D341Med (cell line): Measurements from ENCODE around the gene EPHA8.
A peak's percentile ranks its signal among the peaks of the same experiment; 100 is the strongest.

Source experiments
- DNase-seq: peaks from one replicate; pipeline ENCODE4 v3.0.0; 2012; ENCODE audit warnings: low spot score

The EPHA8 gene

GRCh38 chr1:22536506-22536905, 26.8 kb upstream of the EPHA8 start:
- no peak for DNase-seq

DNA sequence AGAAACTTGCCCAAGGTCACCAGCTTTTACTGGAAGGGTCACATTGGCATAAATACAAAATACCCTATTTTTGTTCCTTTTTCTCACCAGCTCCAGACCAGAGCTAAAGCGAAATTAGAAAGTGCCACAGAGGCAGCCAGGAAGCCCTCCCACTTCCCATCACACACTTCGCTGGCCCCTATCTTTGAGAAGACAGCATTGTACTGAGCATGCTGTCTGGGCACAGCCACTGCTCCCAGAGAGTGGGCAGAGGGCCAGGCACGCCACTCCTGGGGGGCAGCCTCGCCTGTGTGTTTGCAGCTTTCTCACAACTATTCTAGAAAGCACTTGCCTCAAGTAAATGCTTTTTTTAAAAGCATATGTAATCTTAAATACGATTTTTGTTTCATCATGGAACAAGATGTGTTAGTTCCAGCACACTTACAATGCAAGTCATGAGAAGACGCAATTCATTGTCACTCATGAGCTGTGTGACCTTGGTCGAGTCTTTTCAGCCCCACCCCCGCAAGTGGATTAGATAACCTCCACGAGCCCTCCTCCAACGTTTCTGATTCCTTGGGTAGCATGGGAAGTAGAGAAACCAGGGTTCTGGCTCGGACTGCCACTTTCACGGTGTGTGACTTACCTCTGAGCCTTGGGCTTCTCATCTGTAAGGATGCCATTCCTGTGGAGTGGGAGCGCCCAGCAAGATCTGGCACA, 25.7 kb upstream of the EPHA8 start:
- DNase-seq, result no peak

DNA sequence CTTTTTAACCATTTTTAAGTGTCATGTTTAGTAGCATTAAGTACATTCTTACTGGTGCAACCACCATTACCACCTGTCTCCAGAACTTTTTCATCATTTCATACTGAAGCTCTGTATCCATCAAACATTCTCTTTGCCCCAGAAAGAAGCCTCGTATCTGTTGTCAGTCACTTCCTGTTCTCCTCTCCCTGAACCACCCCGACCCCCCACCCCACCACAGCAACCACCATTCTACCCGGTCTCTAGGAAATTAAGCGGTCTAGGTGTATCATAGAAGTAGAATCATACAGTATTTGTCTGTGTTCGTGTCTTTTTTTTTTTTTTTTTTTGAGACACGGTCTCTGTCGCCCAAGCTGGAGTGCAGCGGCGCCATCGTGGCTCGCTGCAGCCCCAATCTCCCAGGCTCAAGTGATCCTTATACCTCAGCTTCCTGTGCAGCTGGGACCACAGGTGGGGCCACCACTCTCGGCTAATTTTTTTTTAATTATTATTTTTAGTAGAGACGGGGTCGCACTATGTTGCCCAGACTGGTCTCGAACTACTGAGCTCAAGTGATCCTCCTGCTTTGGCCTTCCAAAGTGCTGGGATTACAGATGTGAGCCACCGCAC, 23.7 kb upstream of the EPHA8 start:
- DNase-seq, result no peak

- no peak for DNase-seq
Observed at GRCh38 chr1:22540337-22540736, 23.0 kb upstream of the EPHA8 start.

- DNase-seq, result no peak
Observed at GRCh38 chr1:22542886-22543285, 20.4 kb upstream of the EPHA8 start.

- DNase-seq, result no peak
Observed at GRCh38 chr1:22543679-22544078, 19.6 kb upstream of the EPHA8 start.

- DNase-seq, result no peak
Observed at GRCh38 chr1:22544606-22545005, 18.7 kb upstream of the EPHA8 start.

DNA sequence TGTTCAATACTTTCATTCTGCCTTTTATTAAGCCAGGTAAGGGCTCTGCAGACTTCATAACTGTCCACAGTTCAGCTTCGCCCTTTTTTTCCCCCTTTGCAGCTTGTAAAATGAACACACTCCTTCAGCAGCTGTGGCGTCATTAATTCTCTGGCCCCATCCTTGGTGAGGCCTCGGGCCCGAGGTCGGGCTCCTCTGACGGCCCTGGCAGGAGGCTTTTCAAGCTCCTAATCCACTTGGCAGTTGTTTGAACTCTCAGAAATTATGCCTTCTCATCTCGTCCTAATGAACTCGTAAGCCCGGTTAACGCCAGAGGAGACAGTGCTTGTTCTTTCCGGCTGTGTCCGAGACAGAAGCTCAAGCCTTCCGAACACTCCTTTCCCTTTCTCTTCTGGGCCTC, 18.1 kb upstream of the EPHA8 start:
- no peak for DNase-seq

DNA sequence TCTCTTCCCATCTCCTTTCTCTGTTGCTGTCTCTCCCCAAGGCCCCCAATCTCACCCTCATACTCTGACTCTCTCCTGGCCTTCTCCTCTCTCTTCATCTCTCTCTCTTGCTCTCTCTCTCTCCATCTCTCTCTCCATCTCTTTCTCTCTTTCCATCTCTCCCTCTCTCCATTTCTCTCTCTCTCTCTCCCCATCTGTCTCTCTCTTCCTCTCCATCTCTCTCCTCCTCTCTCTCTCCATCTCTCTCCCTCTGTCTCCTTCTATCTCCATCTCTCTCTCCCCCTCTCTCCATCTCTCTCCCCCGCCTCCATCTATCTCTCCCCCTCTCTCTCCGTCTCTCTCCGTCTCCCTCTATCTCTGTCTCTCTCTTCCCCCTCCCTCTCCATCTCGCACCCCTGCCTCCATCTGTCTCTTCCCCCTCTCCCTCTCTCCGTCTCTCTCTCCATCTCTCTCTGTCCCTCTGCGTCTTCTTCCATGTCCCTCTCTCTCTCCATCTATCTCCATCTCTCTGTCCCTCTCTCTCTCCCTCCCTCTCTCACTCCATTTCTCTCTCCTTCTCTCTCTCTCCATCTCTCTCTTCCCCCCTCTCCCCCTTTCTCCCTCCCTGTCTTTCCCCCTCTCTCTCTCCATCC, 16.0 kb upstream of the EPHA8 start:
- no peak for DNase-seq

DNA sequence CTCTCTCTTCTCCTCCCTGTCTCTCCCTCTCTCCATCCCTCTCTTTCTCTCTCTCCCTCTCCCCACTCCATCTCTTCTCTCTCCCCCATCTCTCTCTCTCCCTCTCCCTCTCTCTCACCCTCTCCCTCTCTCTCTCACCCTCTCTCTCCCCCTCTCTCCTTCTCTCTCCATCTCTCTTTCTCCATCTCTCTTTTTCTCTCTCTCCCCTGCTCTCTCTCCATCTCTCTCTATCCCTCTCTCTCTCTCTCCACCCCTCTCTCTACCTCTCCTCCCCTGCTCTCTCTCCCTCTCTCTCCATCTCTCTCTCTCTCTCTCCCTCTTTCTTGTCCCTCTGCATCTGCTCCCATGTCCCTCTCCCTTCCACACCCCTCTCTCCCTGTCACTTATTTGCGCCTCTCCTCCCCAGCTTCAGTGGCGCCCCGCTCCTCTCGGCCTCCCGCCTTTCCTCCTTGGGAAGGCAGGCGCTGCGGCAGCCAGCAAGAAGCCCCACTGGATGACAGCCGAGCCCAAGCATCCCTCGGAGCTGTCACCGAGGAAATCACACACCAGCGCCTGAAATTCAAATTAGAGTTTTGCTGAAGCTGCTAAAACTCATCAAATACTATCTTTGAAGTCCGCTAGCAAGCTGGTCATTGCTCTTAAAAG, 15.3 kb upstream of the EPHA8 start:
- DNase-seq, result no peak

- no peak for DNase-seq
Observed at GRCh38 chr1:22550021-22550420, 13.3 kb upstream of the EPHA8 start.

- no peak for DNase-seq
Observed at GRCh38 chr1:22551591-22551990, 11.7 kb upstream of the EPHA8 start.

- DNase-seq, result no peak
Observed at GRCh38 chr1:22552021-22552420, 11.3 kb upstream of the EPHA8 start.

GRCh38 chr1:22553104-22553880, 10.0 kb upstream of the EPHA8 start:
- no peak for DNase-seq

DNA sequence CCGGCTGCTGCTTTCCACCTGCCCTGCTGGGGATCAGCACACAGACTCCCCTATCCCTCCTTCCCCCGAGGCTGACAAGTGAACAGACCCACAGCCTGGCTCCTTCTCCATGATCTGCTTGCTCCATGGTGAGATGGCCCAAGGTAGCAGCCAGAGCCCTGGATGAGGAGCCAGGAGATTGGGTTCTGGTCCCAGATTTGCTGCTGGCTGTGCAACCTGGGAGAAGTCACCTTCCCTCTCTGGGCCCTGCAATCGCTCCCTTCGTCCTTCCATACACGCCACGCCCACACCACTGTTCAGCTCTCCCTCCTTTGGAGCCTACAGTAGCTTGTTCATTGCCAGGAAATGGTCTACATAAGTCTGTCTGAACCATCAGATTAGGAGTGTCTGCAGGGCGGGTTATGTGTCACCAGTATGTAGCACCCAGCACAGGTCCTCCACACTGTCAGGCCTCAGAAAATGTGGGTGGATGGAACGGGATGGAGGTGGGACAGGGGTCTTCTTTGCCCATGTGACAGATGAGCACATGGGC, 9.2 kb upstream of the EPHA8 start:
- DNase-seq, result no peak

- DNase-seq, result no peak
Observed at GRCh38 chr1:22555371-22555656, 8.0 kb upstream of the EPHA8 start.

DNA sequence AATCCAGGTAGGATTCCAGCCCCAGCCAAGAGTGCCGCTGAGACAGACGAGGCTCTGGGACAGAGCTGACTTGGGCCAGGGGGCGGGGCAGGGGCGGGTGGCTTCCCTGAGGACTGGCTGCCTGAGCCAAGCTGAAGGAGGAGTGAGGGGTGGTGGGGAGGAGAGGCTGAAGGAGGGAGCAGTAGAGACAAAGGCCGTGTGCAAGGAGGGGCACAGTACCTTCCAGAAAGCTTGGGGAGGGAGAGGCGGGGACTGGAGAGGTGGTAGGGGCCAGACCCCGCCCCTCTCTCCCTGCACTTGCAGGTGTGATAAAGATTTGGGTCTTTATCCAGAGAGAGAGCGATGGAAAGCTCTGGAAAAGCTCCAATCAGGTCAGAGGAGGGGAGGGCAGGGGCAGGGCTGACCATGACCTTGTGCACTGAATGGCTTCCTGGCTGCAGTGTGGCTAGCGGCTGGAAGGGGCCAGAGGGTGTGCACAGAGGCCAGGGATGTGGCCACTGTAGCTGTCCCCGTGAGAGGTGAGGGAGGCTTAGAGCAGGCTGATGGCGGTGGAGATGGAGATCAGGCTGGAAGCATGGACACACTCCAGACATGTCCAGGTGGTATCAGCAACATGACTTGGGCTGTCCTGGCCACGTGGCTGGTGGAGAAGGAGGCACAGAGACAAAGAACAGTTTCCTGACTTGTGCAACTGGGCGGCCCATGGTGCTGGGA, 6.7 kb upstream of the EPHA8 start:
- DNase-seq, result no peak

GRCh38 chr1:22557341-22557950, 5.8 kb upstream of the EPHA8 start:
- no peak for DNase-seq

GRCh38 chr1:22563671-22564602, 648 bp downstream of the EPHA8 start:
- DNase-seq, result peak; percentile 61

DNA sequence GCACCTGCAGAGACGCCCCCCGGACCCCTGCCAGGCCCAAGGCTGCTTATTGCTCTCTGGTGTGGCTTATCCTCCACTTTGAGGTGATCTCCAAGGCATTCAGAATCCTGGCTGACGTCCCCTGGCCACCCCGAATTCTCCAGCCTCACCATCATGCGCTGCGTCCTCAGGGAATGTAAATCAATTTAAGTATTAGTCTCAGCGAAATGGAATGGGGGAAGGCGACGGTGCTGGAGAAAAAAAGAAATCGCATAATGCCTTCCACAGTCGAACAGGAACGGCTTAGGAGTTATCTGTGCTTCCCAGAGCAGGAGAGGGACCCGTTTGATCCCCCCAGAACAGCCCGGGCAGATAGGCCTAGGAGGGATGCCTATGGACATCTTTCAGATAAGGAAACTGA, 2.9 kb downstream of the EPHA8 start:
- DNase-seq, result no peak
